GM18909 (cell line): ENCODE data around the gene DMD.

Experiments used
- ATAC-seq: cut with Tn5 transposase; IDR thresholded peaks from one replicate; pipeline ENCODE4 v1.9.1; 2021; ENCODE audit warnings: mild to moderate bottlenecking; ENCODE audit not compliant: unreplicated experiment, poor library complexity

DMD gene

GRCh38 chrX:32139476-32139875, 1071.9 kb downstream of the DMD start:
- ATAC-seq: no peak

GRCh38 chrX:32137525-32137924, 1073.8 kb downstream of the DMD start:
- no peak for ATAC-seq

- no peak for ATAC-seq
These were observed 1084.4 kb downstream of the DMD start for GRCh38 chrX:32126997-32127396.

- ATAC-seq: no peak
These were observed 1092.5 kb downstream of the DMD start for GRCh38 chrX:32118832-32119231.

- ATAC-seq: no peak
These were observed 1095.3 kb downstream of the DMD start for GRCh38 chrX:32116047-32116446.

GRCh38 chrX:32087663-32088062, 1123.7 kb downstream of the DMD start:
- no peak for ATAC-seq

- no peak for ATAC-seq
These were observed 1126.6 kb downstream of the DMD start for GRCh38 chrX:32084757-32085156.

GRCh38 chrX:32048285-32048684, 1163.1 kb downstream of the DMD start:
- no peak for ATAC-seq

- ATAC-seq: no peak
These were observed 1166.2 kb downstream of the DMD start for GRCh38 chrX:32045149-32045548.

- ATAC-seq: no peak
These were observed 1170.2 kb downstream of the DMD start for GRCh38 chrX:32041181-32041580.

GRCh38 chrX:32026772-32027171, 1184.6 kb downstream of the DMD start:
- no peak for ATAC-seq

GRCh38 chrX:32024072-32024471, 1187.3 kb downstream of the DMD start:
- ATAC-seq: no peak

GRCh38 chrX:32016195-32016594, 1195.2 kb downstream of the DMD start:
- no peak for ATAC-seq

- no peak for ATAC-seq
These were observed 1200.4 kb downstream of the DMD start for GRCh38 chrX:32010948-32011347.

GRCh38 chrX:32010212-32010611, 1201.1 kb downstream of the DMD start:
- ATAC-seq: no peak

GRCh38 chrX:31993637-31994036, 1217.7 kb downstream of the DMD start:
- no peak for ATAC-seq

- ATAC-seq: no peak
These were observed 1222.4 kb downstream of the DMD start for GRCh38 chrX:31988975-31989374.

GRCh38 chrX:31981546-31982062, 1229.7 kb downstream of the DMD start:
- ATAC-seq: no peak

GRCh38 chrX:31969714-31970113, 1241.6 kb downstream of the DMD start:
- no peak for ATAC-seq

- no peak for ATAC-seq
These were observed 1249.1 kb downstream of the DMD start for GRCh38 chrX:31962256-31962655.

- ATAC-seq: no peak
These were observed 1276.4 kb downstream of the DMD start for GRCh38 chrX:31934842-31935370.

- no peak for ATAC-seq
These were observed 1277.3 kb downstream of the DMD start for GRCh38 chrX:31934015-31934414.

- no peak for ATAC-seq
These were observed 1278.6 kb downstream of the DMD start for GRCh38 chrX:31932769-31933168.
